Activated T-cell treated with anti-CD3 and anti-CD28 coated beads for 1 hour (primary cell): ENCODE measurements around the gene ADGRL3.

Experiments
- DNase-seq: peaks from one replicate; pipeline ENCODE4 v3.0.0-alpha.2; 2020; ENCODE audit warnings: low read depth

The ADGRL3 gene

GRCh38 chr4:61553557-61554125, 353.5 kb downstream of the ADGRL3 start:
- DNase-seq, result no peak

GRCh38 chr4:61555789-61556188, 355.7 kb downstream of the ADGRL3 start:
- DNase-seq, result no peak

GRCh38 chr4:61556277-61556676, 356.2 kb downstream of the ADGRL3 start:
- DNase-seq, result no peak

GRCh38 chr4:61559396-61559795, 359.3 kb downstream of the ADGRL3 start:
- no peak for DNase-seq

GRCh38 chr4:61561028-61561427, 360.9 kb downstream of the ADGRL3 start:
- no peak for DNase-seq

- no peak for DNase-seq
Measured at GRCh38 chr4:61571761-61572559, 371.8 kb downstream of the ADGRL3 start.

- no peak for DNase-seq
Measured at GRCh38 chr4:61575796-61576195, 375.7 kb downstream of the ADGRL3 start.

- DNase-seq, result no peak
Measured at GRCh38 chr4:61579786-61580185, 379.7 kb downstream of the ADGRL3 start.

- no peak for DNase-seq
Measured at GRCh38 chr4:61580721-61581377, 380.7 kb downstream of the ADGRL3 start.

GRCh38 chr4:61583696-61584095, 383.6 kb downstream of the ADGRL3 start:
- DNase-seq, result no peak

GRCh38 chr4:61588621-61589402, 388.7 kb downstream of the ADGRL3 start:
- no peak for DNase-seq

GRCh38 chr4:61590881-61591280, 390.8 kb downstream of the ADGRL3 start:
- DNase-seq, result no peak

GRCh38 chr4:61596606-61597340, 396.6 kb downstream of the ADGRL3 start:
- no peak for DNase-seq

GRCh38 chr4:61603086-61603485, 403.0 kb downstream of the ADGRL3 start:
- no peak for DNase-seq

GRCh38 chr4:61604054-61604453, 403.9 kb downstream of the ADGRL3 start:
- no peak for DNase-seq

- DNase-seq, result no peak
Measured at GRCh38 chr4:61605984-61606383, 405.9 kb downstream of the ADGRL3 start.

- DNase-seq, result no peak
Measured at GRCh38 chr4:61614231-61614630, 414.1 kb downstream of the ADGRL3 start.

- DNase-seq, result no peak
Measured at GRCh38 chr4:61619528-61619927, 419.4 kb downstream of the ADGRL3 start.

GRCh38 chr4:61628282-61628681, 428.2 kb downstream of the ADGRL3 start:
- DNase-seq, result no peak

GRCh38 chr4:61628727-61629126, 428.6 kb downstream of the ADGRL3 start:
- no peak for DNase-seq

- DNase-seq, result no peak
Measured at GRCh38 chr4:61630548-61630947, 430.4 kb downstream of the ADGRL3 start.

- DNase-seq, result no peak
Measured at GRCh38 chr4:61638591-61638990, 438.5 kb downstream of the ADGRL3 start.
